Loucy (cell line): ENCODE measurements around the gene PLEKHA1.

Experiments
- CTCF ChIP-seq: fragments of 200-600 bp; sonication (generic); conservative IDR thresholded peaks from 2 replicates; pipeline ENCODE4 v1.5.1; 2014; ENCODE audit warnings: mild to moderate bottlenecking, antibody characterized with exemption, low read length
- EZH2phosphoT487 ChIP-seq: fragments of 200-600 bp; IDR thresholded peaks from 2 replicates; pipeline ENCODE4 v1.6.1; 2018; ENCODE audit warnings: antibody characterized with exemption, mild to moderate bottlenecking, moderate library complexity, borderline replicate concordance

- no peak for TF ChIP-seq CTCF
- TF ChIP-seq EZH2phosphoT487 = no peak
Observed at GRCh38 chr10:122441961-122442360, 67.5 kb downstream of the PLEKHA1 start.
